Stimulated activated CD4-positive, alpha-beta T cell treated with anti-CD3 and anti-CD28 coated beads, Interleukin-4, amount 100 ng/mL, for 4 hours (primary cell): ENCODE results near the gene SBNO2.

Experiments used
- DNase-seq, 2 experiments: peaks; one replicate each; pipeline ENCODE4 v3.0.0-alpha.2; 2020

Gene SBNO2

GRCh38 chr19:1104311-1105007 is 69.6 kb downstream of the SBNO2 start:
- DNase-seq, result peak; percentile 65 to 74

- peak; percentile 98 for DNase-seq
Measured at GRCh38 chr19:1103708-1104310, 70.3 kb downstream of the SBNO2 start, which contains the start of gene GPX4. Gene GPX4 (plus strand): TSS chr19:1103994. CDS start chr19:1104044, 50 bp downstream.

- no peak for DNase-seq
Measured at GRCh38 chr19:1103132-1103707, 70.8 kb downstream of the SBNO2 start.

GRCh38 chr19:1102407-1103131 is 71.5 kb downstream of the SBNO2 start:
- peak in 1 of 2 experiments; percentile 51 for DNase-seq

GRCh38 chr19:1101337-1101698 is 72.8 kb downstream of the SBNO2 start:
- DNase-seq, result no peak

GRCh38 chr19:1098177-1099051 is 75.7 kb downstream of the SBNO2 start:
- no peak for DNase-seq

- DNase-seq, result no peak
Measured at GRCh38 chr19:1097810-1098176, 76.3 kb downstream of the SBNO2 start.

- DNase-seq, result peak; percentile 97 to 99
Measured at GRCh38 chr19:1094978-1095701, 78.9 kb downstream of the SBNO2 start, which contains the start of gene POLR2E. Gene POLR2E (minus strand): TSS chr19:1095375. CDS start chr19:1095315, 60 bp downstream.

- DNase-seq, result no peak
Measured at GRCh38 chr19:1094655-1094977, 79.5 kb downstream of the SBNO2 start.

GRCh38 chr19:1093811-1094553 is 80.1 kb downstream of the SBNO2 start:
- no peak for DNase-seq

GRCh38 chr19:1093330-1093729 is 80.7 kb downstream of the SBNO2 start:
- DNase-seq, result no peak

- DNase-seq, result no peak
Measured at GRCh38 chr19:1091544-1092175, 82.4 kb downstream of the SBNO2 start.

GRCh38 chr19:1090731-1091543 is 83.1 kb downstream of the SBNO2 start:
- no peak for DNase-seq

GRCh38 chr19:1089891-1090290 is 84.2 kb downstream of the SBNO2 start:
- no peak for DNase-seq

GRCh38 chr19:1089126-1089771 is 84.8 kb downstream of the SBNO2 start:
- DNase-seq, result no peak

GRCh38 chr19:1088416-1089010 is 85.6 kb downstream of the SBNO2 start:
- DNase-seq, result no peak

GRCh38 chr19:1087813-1088415 is 86.2 kb downstream of the SBNO2 start:
- no peak for DNase-seq

- DNase-seq, result no peak
Measured at GRCh38 chr19:1086613-1087012, 87.5 kb downstream of the SBNO2 start.
